Pons (tissue), 1 donor: ENCODE measurements around the gene RAPGEF2.
"Not testable (repeated sequence)": the region's sequence is repeated elsewhere in the genome, so short reads cannot be mapped to it uniquely, and the experiment has no call there.

Experiments used
- DNase-seq: peaks from one replicate; pipeline ENCODE4 v3.0.0-alpha.2; 2016; ENCODE audit warnings: low spot score

Gene RAPGEF2

DNA sequence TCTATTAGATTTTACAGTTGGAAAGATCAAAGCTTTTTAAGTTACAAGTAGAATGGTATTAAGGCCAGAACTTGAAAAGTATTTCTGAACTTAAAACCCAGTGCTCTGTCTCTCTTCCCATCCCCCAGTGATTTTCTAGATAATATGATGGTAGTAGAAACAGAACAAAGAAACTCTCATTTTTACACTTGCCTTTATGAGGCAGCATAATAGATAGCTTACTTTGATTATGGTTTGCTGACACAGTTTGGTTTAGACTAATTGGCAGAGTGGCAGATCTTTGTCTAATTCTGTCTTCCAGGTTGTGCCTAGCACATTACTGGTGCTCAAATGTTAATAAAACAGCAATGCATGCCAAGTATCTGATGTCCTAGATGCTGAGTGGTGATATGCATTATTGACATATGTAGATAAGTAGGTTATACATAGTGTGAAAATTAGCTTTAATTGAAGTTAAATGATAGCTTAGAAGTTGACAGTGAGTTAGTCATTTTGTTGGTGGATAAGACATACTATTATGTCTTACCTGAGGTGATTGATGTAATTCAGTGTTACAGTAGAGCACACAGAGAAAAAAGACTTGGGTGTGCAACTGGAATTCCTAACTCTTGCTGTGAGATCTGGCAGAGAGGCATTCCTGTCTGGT is 4.3 kb upstream of the RAPGEF2 start:
- DNase-seq = no peak

DNA sequence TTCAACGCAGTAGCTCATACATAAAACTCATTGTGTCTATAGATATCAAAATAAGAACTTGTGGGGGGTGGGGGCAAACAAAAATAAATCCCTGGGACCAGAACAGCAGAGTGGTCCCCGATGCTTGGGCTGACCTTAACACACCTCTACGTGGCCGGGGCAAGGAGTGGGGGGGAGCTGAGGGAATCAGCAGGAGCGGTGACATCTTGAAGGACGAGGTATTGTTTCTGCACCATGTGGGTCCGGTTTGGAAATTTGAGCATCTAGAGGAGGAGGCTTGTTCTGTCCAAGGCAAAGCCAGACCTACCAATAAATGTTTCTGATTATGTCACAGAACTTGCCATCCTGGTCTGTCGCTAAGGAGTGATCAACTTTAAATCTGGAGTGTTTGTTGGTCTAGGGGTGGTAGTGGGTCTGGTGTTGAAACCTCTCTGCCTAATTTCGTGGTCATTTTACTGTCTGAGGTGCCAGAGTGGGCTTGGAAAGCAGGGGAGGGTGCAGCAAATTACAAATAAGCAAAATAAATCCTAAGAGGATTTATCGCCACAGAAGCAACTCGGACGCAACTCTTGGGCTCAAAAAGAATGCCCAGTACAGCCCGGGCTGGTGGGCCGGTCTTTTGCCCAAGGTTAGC is 774 bp upstream of the RAPGEF2 start:
- no peak for DNase-seq

DNA sequence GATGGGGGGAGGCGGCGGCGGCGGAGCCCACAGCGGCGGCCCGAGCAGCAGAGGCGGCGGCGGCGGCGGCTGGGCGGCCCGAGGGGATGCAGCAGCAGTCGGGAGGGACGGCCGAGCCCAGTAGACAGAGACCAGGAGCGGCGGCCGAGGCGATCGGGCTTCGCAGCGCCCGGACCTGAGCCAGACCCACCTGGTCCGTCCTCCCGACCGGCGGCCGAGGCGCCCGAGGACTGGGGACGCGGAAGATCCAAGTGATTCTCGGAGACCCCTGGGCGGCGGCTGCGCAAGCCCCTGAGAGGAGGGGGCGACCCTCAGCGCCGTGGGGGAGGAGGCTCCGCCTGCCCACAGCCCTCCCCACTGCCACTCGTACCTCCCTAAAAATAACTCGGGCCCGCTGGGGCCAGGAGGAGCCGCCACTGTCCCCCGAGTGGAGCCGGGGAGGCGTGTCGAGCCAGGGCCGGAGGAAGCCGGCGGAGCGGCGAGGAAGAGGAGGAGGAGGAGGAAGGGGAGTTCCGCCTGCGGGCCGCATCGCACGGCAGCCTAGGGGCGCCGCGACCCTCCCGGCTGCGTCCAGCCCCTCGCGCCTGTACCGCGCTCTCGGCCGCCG is 608 bp downstream of the RAPGEF2 start:
- no peak for DNase-seq

DNA sequence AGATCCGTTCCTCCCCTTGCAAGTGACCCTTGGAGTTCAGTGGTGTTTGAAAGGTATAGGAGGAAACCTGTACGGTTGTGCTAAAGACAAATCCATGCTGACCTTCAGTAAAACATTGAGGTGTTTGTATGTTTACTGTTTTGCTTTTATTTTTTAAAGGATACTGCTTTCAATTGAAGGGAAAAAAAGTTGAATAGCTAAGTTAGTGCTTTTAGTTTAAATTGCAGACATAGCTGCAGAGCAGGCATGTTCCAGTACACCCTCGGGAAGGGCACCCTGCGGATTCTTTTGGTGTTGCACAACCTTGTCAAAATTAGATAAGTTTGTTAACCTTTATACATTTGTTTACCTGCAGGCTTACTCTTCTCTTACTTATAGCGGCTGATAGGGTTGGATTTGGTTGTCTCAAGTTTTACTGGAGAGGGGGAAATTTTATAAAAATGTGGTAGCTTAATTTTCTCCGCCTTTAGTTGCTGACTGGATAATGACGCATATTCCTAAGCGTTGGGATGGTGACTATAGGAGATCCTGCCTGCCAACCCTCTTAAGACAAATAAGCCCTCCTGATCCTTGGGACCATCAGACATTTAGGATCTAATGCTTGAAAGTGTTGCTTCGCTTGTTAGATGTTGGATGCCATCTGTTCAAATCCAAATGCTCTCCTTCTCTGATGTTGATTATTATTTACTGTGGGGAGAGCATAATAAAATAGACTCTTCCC is 2.0 kb downstream of the RAPGEF2 start:
- peak; percentile 50 for DNase-seq

DNA sequence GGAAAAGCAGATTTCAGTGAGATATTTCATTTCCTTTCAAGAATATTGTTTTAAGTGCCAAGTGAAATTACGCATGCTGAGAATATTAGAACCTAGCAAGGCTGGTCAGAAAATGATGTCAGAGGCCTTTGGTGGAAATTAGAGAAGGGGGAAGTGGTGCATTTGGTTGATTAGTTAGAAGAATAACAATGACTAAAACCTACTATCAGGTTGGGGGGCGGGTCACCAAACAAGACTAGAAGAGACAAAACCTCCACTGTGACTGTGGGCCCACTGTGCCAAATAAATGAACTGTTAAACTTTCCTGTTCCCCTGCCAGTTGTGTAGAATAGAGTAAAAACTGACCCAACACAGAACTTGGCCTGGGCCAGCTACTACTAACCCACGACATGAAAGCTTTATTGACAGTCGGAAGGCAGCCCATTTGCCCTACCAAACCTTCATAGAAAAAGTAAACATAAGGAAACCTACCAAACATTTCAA is 2.9 kb downstream of the RAPGEF2 start:
- DNase-seq = peak; percentile 46

DNA sequence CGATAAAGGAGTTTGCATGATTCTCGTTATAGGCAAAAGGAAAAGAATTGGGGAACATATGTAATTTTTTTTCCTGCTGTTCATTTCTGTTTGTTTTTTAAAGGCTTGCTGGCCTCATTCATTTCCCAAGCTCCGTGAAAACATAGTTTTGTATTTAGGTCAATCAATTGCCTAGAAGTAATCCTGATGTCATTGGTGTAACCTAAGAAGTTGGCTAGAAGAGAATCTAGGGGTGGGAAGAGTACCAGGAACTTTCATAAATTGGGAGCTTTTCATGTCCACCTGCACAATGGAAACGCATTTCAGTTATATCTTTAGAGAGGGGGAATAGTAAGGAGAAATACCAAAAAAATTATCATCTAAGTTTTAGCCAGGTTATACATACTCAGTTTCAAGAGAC is 3.8 kb downstream of the RAPGEF2 start:
- DNase-seq = no peak

DNA sequence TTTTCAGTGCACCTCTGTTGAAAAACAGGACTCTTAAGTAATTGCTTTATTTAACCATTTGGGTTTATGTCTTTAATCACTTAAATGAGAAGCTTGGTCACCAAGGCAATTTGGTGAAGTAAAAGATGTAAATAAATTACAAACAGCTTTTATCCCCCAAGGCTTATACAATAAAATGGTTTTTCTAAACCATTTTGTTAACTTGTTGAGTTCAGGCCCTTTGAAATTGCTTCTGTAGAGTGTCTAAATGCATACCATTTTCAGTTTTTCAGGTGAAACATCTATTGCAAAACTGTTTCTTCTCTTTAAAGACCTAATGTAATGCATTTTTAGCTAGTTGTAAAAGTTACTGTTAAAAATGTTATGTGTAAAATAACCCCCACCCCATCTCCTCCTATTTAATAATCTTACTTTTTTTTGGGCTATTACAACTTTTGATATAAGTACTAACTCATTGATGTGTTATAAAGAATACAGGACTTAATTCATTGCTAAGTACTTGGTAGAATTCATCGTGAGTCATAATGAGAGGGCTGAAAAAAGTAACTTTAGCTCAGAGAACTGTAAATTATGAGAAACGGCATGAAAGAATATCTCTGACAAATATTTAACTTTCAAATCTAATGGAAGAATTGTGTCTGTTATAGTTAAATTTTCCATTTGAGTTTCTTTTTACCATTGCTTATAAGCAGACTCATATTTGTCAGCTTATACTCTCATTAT is 4.5 kb downstream of the RAPGEF2 start:
- no peak for DNase-seq

DNA sequence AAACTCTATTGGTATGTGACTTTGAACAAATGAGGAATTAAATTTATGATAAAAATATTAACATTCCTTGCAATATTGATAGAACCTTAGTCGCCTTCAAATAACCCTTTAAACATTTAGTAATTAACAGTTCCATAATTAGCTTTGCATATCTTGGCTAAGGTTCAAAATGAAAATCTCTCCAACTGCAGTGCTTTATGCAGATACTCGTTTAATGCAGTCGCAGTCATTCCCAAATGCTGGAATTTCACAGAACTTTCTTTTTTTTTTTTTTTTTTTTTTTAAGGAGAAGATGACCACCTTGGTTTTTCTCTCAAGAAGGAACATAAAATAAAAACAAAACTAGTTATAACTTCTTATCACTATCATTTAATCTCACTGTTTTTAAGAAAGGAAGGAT is 5.2 kb downstream of the RAPGEF2 start:
- no peak for DNase-seq

DNA sequence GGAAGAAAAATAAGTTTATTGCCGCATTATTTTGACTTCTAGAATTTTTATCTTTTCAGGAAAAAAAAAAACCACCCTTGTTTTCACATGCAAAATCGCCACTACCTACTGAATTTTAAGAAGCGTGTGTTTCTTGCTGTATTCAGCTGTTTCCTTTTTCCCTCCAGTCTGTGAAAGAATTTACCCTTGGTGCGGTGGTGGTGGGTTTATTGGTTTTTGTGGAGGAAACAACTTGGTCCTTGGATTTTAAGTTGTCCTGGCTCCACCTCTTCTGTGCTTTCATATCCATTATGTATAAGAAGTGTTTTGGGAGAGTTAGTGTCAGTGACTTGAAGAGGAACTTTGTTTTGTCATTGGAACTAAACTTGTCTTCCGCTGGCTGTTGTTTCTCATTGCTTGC is 8.1 kb downstream of the RAPGEF2 start:
- no peak for DNase-seq

DNA sequence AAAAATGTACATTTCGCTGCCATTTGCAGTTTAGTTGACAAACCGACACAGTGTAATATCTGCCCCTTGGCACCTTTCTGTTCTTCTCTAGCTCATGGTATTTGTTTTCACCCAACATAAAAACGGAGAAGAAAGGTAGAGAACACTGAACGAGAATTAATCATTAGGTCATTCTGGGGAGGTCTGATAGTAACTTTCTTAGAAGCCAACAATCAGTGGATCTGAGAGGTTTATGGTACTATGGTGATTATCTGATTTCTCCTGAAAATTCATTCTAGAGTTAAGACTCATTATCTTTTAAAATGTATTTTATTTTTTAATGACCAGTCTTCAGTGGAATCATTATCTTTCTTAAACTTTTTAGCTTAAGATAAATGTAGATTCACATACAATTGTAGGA is 8.5 kb downstream of the RAPGEF2 start:
- no peak for DNase-seq

DNA sequence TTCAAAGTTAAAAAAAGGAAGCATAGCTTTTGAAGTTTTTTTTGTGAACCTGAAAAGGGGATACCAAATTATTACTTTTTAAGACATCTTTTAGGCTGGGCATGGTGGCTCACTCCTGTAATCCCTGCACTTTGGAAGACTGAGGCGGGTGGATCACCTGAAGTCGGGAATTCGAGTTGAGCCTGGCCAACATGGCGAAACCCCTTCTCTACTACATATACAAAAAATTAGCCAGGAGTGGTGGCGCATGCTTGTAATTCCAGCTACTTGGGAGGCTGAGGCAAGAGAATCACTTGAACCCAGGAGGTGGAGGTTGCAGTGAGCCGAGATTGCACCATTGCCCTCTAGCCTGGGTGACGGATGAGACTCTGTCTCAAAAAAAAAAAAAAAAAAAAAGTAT is 10.5 kb downstream of the RAPGEF2 start:
- not testable (repeated sequence) for DNase-seq

DNA sequence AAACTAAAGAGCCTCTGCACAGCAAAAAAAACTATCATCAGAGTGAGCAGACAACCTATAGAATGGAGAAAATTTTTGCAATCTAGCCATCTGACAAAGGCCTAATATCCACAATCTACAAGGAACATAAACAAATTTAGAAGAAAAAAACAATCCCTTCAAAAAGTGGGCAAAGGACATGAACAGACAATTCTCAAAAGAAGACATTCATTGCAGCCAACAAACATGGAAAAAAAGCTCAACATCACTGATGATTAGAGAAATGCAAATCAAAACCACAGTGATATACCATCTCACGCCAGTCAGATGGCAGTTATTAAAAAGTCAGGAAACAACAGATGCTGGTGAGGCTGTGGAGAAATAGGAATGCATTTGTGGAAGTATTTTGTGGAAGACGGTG is 13.2 kb downstream of the RAPGEF2 start:
- DNase-seq = not testable (repeated sequence)

DNA sequence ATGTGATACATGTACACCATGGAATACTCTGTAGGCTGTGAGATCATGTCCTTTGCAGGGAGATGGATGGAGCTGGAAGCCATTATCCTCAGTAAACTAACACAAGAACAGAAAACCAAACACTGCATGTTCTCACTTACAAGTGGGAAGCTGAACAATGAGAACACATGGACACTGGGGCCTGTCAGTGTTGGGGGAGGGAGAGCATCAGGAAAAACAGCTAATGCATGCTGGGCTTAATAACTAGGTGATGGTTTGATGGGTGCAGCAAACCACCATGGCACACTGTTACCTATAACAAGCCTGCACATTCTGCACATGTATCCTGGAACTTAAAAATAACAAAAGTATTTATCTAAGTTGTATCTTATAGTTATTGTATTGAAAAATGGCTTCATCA is 13.8 kb downstream of the RAPGEF2 start:
- not testable (repeated sequence) for DNase-seq

DNA sequence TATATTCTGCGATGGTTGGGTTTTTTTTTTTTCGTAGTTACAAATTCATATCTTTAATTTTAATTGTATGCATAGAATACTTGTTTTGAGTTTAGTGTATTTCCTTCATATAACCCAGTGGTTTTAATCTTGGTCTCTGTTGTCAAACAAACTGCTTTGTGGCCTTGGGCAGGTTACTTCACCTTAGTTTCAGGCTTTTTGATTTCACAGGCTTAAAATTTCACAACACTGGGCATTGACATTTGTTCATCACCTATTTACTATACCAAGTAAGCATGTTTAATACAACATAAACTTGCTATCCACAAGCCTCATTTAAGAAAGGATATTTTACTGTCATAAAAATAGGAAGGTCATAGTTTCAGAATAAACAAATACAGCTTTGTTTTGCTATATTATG is 14.7 kb downstream of the RAPGEF2 start:
- no peak for DNase-seq

DNA sequence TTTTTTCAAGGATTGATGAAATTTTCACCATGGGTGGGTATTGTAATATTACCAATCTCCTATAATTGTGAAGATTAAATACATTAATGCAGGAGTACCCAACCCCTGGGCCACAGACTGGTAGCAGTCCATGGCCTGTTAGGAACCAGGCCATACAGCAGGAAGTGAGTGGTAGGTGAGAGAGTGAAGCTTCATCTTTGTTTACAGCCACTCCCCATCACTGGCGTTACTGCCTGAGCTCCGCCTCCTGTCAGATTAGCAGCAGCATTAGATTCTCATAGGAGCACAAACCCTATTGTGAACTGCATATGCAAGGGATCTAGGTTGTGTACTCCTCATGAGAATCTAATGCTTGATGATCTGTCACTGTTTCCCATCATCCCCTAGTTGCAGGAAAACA is 15.1 kb downstream of the RAPGEF2 start:
- no peak for DNase-seq

DNA sequence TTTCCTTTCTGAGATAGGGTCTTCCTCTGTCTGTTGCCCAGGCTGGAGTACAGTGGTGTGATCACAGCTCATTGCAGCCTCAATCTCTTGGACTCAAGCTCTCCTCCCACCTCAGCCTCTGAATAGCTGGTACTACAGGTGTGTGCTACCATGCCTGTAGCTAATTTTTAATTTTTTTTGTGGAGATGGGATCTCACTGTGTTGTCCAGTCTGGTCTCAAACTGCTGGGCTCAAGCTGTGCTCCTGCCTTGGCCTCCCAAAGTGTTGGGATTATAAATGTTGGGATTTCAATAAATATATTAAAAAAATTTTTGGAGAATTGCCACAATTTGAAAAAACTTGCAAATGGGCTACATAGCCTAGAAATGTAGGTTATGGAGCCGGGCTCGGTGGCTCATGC is 18.5 kb downstream of the RAPGEF2 start:
- DNase-seq = no peak

DNA sequence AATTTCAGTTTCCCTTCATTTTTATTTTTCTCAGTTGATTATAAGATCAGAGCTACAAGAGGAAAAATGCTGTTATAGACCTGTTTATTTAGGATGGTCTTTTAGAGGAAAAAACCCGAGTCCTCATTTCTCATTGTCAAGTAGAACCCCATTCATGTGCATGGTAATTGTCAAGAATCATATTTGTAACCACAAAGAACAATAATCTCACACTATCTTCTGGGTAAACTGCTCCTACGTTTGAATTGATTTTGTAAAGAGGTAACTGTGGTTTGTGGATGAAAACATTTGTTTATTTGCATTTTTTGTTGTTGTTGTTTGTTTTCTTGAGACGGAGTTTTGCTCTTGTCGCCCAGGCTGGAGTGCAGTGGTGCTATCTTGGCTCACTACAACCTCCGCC is 23.8 kb downstream of the RAPGEF2 start:
- no peak for DNase-seq

DNA sequence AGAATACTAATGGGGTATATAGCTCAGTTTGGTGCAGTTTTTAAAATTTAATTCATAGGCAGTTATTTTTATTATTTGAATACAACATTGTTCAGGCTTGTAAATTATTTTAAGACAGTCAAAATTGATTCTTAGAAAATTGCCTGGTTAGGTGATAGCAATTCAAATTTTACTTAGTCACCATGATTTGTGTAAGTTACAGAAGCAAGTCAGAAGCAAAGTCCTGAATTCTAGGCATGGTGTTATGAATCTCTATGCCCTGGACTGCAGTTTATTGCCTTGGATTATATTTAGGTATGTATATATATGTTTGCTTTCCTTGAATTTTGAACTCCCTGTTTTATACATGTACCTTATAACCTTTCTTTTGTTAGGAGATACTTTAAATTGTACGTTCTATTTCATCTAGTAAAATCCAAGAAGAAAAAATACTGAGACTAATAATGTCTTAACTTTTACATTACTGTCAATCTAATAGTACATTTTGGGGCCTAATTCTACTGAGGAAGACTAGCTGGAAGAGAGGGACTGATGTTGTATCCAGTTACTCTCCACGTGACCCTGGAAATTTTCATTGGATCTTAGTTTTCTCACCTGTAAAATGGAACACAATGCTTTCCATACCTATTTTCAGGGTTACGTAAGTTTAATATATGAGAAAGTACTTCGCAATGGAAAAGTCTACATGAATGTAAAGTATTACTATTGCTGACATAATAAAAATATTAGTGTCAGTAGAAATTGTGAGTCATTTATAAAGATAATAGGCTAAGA is 25.1 kb downstream of the RAPGEF2 start:
- no peak for DNase-seq

DNA sequence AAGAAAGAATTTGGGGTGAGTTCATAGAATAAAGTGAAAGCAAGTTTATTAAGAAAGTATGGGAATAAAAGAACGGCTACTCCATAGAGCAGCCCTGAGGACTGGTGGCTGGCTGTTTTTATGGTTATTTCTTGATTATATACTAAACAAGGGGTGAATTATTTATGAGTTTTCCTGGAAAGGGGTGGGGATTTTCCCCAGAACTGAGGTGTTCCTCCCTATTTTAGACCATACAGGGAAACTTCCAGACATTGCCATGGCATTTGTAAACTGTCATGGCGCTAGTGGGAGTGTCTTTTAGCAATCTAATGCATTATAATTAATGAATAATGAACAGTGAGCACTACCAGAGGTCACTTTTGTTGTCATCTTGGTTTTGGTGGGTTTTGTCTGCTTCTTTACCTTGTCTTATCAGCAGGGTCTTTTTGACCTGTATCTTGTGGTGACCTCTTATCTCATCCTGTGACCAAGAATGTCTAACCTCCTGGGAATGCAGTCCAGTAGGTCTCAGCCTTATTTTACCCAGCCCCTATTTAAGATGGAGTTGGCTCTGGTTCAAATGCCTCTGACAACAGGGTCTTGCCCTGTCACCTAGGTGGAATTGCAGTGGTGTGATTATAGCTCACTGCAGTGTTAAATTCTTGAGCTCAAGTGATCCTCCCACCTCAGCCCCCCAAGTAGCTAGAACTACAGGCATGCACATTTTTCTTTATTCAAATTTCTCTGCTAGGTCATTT is 27.1 kb downstream of the RAPGEF2 start:
- no peak for DNase-seq

DNA sequence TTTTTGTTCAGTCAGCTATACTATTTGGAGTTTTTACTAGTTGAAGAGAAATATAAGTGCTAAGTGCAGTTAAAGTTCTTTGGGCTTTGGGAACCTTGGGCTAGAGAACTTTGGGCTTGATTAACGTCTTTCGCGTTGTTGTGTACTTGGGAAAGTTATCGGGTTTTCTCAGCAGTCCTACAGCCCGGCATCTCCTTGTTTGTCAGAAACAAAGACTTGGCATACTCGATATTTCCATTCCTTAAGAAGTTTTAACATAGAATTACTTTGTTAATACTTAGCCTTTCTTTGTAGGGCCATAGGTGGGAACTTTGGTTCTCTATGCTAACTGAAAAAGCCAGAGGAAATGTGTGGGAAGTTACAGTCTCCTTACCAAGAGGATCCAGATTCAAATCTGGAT is 28.7 kb downstream of the RAPGEF2 start:
- DNase-seq = no peak

DNA sequence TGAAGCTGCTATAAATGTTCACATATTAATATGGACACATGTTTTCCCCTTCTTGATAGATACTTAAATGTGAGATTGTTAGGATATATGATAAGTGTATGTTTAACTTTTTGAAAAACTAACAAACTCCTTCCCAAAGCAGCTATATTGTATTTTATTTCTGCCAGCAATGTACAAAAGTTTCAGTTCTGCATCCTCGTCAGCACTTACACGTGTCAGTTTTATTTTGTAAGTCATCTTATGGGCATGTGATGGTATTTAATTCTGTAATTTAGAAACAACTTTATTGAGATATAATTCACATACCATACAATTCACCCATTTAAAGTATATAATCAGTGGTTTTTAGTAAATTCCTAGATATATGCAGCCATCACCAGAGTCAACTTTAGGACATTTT is 31.6 kb downstream of the RAPGEF2 start:
- no peak for DNase-seq
